HCT116 (cell line): Measurements from ENCODE around the gene BMX. TPM values are rescaled to one million over a fixed set of nuclear protein-coding genes. Genes with fewer than 3 reads are reported as not detected.

Experiments
- ATAC-seq: fragments of 200-7000 bp; cut with Tn5 transposase; 2 replicates; pipeline ENCODE4 v1.9.1; 2020; ENCODE audit warnings: mild to moderate bottlenecking, moderate library complexity
- BruUV-seq: library from RNA; stranded (reverse); fragments of 400-500 nt; replicated peaks from 2 replicates; lab custom pipeline; 2021; lab: Mats Ljungman, UMichigan
- CTCF ChIA-PET: fragments of 300-600 bp; sonication (Branson Sonifier 250); formaldehyde crosslinking; loops from one replicate; lab custom pipeline; 2021; ENCODE audit warnings: antibody characterized with exemption; lab: Charles Lee
- POLR2A ChIA-PET: fragments of 300-600, 350-600 bp; sonication (Branson Sonifier 250); formaldehyde crosslinking; loops from one replicate; lab custom pipeline; 2021; ENCODE audit warnings: antibody characterized with exemption; lab: Charles Lee
- RAD21 ChIA-PET, 2 experiments: fragments of 300-600 bp; sonication (Branson Sonifier 250); formaldehyde crosslinking; loops; one replicate each; lab custom pipeline; 2023; ENCODE audit warnings: low total read pairs in 2 of 2; ENCODE audit not compliant: uncharacterized antibody in 2 of 2, unreplicated experiment in 2 of 2, low non-redundant PET in 1 of 2; lab: Charles Lee
- DNase-seq: peaks from one replicate; pipeline ENCODE4 v3.0.0-alpha.2; 2010; ENCODE audit warnings: low read depth, low spot score
- H2AFZ ChIP-seq: fragments of 200-600 bp; shearing (Covaris generic), sonication (generic); 2 replicates; pipeline ENCODE4 v1.6.1; 2017; ENCODE audit warnings: low read depth, mixed run types, mixed read lengths, antibody characterized with exemption, low read length; ENCODE audit not compliant: poor library complexity, severe bottlenecking
- H3K27ac ChIP-seq: 2 replicates; pipeline ENCODE4 v1.5.1; 2012; ENCODE audit warnings: low read depth, low read length
- H3K27me3 ChIP-seq: fragments of 200-600 bp; sonication (generic); 2 replicates; pipeline ENCODE4 v1.6.1; 2016; ENCODE audit warnings: mixed run types, low read length, mixed read lengths; ENCODE audit not compliant: insufficient read depth
- H3K36me3 ChIP-seq, 2 experiments: fragments of 200-500 bp in 1 of 2; fragments of 200-600 bp in 1 of 2; sonication (Bioruptor generic) in 1 of 2; sonication (generic) in 1 of 2; 2 replicates each; pipeline versions ENCODE4 v1.5.1 to v1.6.1; 2014 to 2016; ENCODE audit warnings: low read length in 2 of 2, inconsistent platforms in 1 of 2, mixed read lengths in 1 of 2, mixed run types in 1 of 2; ENCODE audit not compliant: insufficient read depth in 2 of 2, control insufficient read depth in 1 of 2
- H3K4me1 ChIP-seq, 2 experiments: fragments of 200-600 bp in 1 of 2; sonication (generic) in 1 of 2; 2 replicates each; pipeline versions ENCODE4 v1.5.1 to v1.6.1; 2012 to 2017; ENCODE audit warnings: low read length in 2 of 2, inconsistent platforms in 1 of 2, mild to moderate bottlenecking in 1 of 2, mixed read lengths in 1 of 2, mixed run types in 1 of 2, moderate library complexity in 1 of 2; ENCODE audit not compliant: insufficient read depth in 2 of 2, control insufficient read depth in 1 of 2
- H3K4me2 ChIP-seq: fragments of 200-600 bp; sonication (generic); 2 replicates; pipeline ENCODE4 v1.6.1; 2017; ENCODE audit warnings: mixed run types, low read length, mixed read lengths
- H3K4me3 ChIP-seq, 2 experiments: fragments of 200-600 bp in 1 of 2; sonication (generic) in 1 of 2; replicated peaks in 1 of 2; 2 replicates each; pipeline ENCODE4 v1.5.1; 2011 to 2016; ENCODE audit warnings: low read length in 2 of 2, control low read depth in 1 of 2, low read depth in 1 of 2, mild to moderate bottlenecking in 1 of 2, mixed read lengths in 1 of 2, mixed run types in 1 of 2
- H3K79me2 ChIP-seq: fragments of 200-600 bp; sonication (generic); 2 replicates; pipeline ENCODE4 v1.6.1; 2017; ENCODE audit warnings: mild to moderate bottlenecking, mixed run types, low read length, moderate library complexity, mixed read lengths; ENCODE audit not compliant: insufficient read depth
- H3K9ac ChIP-seq: fragments of 200-600 bp; sonication (generic); 2 replicates; pipeline ENCODE4 v1.6.1; 2016; ENCODE audit warnings: low read length, mixed read lengths
- H3K9me2 ChIP-seq: fragments of 200-600 bp; sonication (generic), shearing (Covaris generic); 2 replicates; pipeline ENCODE4 v1.6.1; 2017; ENCODE audit warnings: mixed run types, mild to moderate bottlenecking, moderate library complexity; ENCODE audit not compliant: insufficient read depth
- H3K9me3 ChIP-seq, 2 experiments: fragments of 200-500 bp in 1 of 2; fragments of 200-600 bp in 1 of 2; sonication (Bioruptor generic) in 1 of 2; sonication (generic) in 1 of 2; 2 replicates each; pipeline ENCODE4 v1.6.1; 2014 to 2017; ENCODE audit warnings: low read length in 2 of 2, mixed read lengths in 2 of 2, inconsistent platforms in 1 of 2, low read depth in 1 of 2, mild to moderate bottlenecking in 1 of 2, mixed run types in 1 of 2, moderate library complexity in 1 of 2; ENCODE audit not compliant: control insufficient read depth in 1 of 2, insufficient read depth in 1 of 2
- H4K20me1 ChIP-seq: fragments of 200-600 bp; sonication (generic), shearing (Covaris generic); 2 replicates; pipeline ENCODE4 v1.6.1; 2017; ENCODE audit warnings: mixed run types, mild to moderate bottlenecking, moderate library complexity; ENCODE audit not compliant: insufficient read depth
- CBX3 ChIP-seq: IDR thresholded peaks from 2 replicates; pipeline ENCODE4 v1.6.1; 2012; ENCODE audit warnings: low read depth
- CTCF ChIP-seq, 3 experiments: fragments of 200-600 bp in 1 of 3; sonication (generic) in 1 of 3; IDR thresholded peaks in 2 of 3; conservative IDR thresholded peaks in 1 of 3; 2 replicates each; pipeline ENCODE4 v1.5.1; 2012 to 2017; ENCODE audit warnings: low read depth in 2 of 3, low read length in 2 of 3, antibody characterized with exemption in 1 of 3, borderline replicate concordance in 1 of 3, control low read depth in 1 of 3, mild to moderate bottlenecking in 1 of 3, mixed read lengths in 1 of 3, mixed run types in 1 of 3, moderate library complexity in 1 of 3; ENCODE audit not compliant: insufficient read depth in 1 of 3
- ELF1 ChIP-seq: IDR thresholded peaks from 2 replicates; pipeline ENCODE4 v1.6.1; 2012; ENCODE audit warnings: low read depth, borderline replicate concordance
- EZH2 ChIP-seq: fragments of 200-600 bp; sonication (generic); IDR thresholded peaks from 2 replicates; pipeline ENCODE4 v1.6.1; 2017; ENCODE audit warnings: antibody characterized with exemption, mixed run types
- FOSL1 ChIP-seq: IDR thresholded peaks from 2 replicates; pipeline ENCODE4 v1.6.1; 2012; ENCODE audit warnings: low read depth
- JUND ChIP-seq: IDR thresholded peaks from 2 replicates; pipeline ENCODE4 v1.6.1; 2012
- MAX ChIP-seq: IDR thresholded peaks from 2 replicates; pipeline ENCODE4 v1.6.1; 2012
- POLR2A ChIP-seq: IDR thresholded peaks from 2 replicates; pipeline ENCODE4 v1.7.0; 2011; ENCODE audit warnings: borderline replicate concordance; ENCODE audit not compliant: insufficient read depth, insufficient read length; ENCODE audit errors: extremely low read depth
- ZBTB33 ChIP-seq: IDR thresholded peaks from 2 replicates; pipeline ENCODE4 v1.6.1; 2011; ENCODE audit warnings: mild to moderate bottlenecking, low read length, moderate library complexity; ENCODE audit not compliant: insufficient replicate concordance; ENCODE audit errors: extremely low read depth
- intact Hi-C: fragments of 100-400 bp; cut with micrococcal nuclease; formaldehyde crosslinking; loops from 2 replicates; pipeline ENCODE4 v1.10.0; 2022
- total RNA-seq: library from RNA; stranded (reverse); gene quantifications from one replicate; pipeline ENCODE4 v1.2.1, GENCODE V29; 2021; ENCODE audit not compliant: unreplicated experiment

The BMX gene
- total RNA-seq, 1 experiment from 2014 or later, result not detected

- POLR2A ChIA-PET, result no interaction called here
- intact Hi-C loops, result no loop called here
- no peaks in the 10 kb centered on the region for H4K20me1 ChIP-seq
- no peaks in the 10 kb centered on the region for H3K79me2 ChIP-seq
- H3K27me3 ChIP-seq, result no peaks in the 10 kb centered on the region
- H3K27ac ChIP-seq, result no peak overlapping the region
- H3K9me2 ChIP-seq, result no peaks in the 10 kb centered on the region
- CTCF ChIA-PET, result no interaction called here
- RAD21 ChIA-PET, result no interaction called here
- H2AFZ ChIP-seq, result no peak overlapping the region
- H3K4me2 ChIP-seq, result no peak overlapping the region
- H3K9ac ChIP-seq, result no peak overlapping the region
- BruUV-seq, result no TSS peak
- TF ChIP-seq POLR2A (no peak), CTCF (IDR thresholded peaks at IDR 0.05 in 2 of 3, conservative IDR thresholded peaks at IDR 0.05 in 1 of 3; ENCODE audit: borderline replicate concordance in 1 of 3, insufficient read depth in 1 of 3, low read depth in 2 of 3, low read length in 2 of 3) (no peak), ELF1 (no peak), FOSL1 (no peak), EZH2 (no peak)
- TF ChIP-seq, all 23 proteins: peak for 0
- Histone ChIP-seq H3K9me3 (no peaks in the 10 kb centered on the region), H3K4me1 (no peaks in the 10 kb centered on the region), H3K4me3 (no peak overlapping the region), H3K36me3 (no peaks in the 10 kb centered on the region)
- DNase-seq (no peak), ATAC-seq (no peak)
Measured at GRCh38 chrX:15511563-15511962, 11.0 kb downstream of the BMX start.

GRCh38 chrX:15512401-15512965 is 11.9 kb downstream of the BMX start:
- no peaks in the 10 kb centered on the region for H3K27me3 ChIP-seq
- H3K9ac ChIP-seq, result no peak overlapping the region
- BruUV-seq, result no TSS peak
- no peak overlapping the region for H2AFZ ChIP-seq
- H3K27ac ChIP-seq, result no peak overlapping the region
- no peaks in the 10 kb centered on the region for H4K20me1 ChIP-seq
- DNase-seq, result no peak
- no peak for ATAC-seq
- H3K9me2 ChIP-seq, result no peaks in the 10 kb centered on the region
- RAD21 ChIA-PET, result no interaction called here
- no peaks in the 10 kb centered on the region for H3K9me3 ChIP-seq
- CTCF ChIA-PET, result no interaction called here
- POLR2A ChIA-PET, result no interaction called here
- no peak overlapping the region for H3K4me2 ChIP-seq
- H3K4me3 ChIP-seq, result no peak overlapping the region
- no peaks in the 10 kb centered on the region for H3K4me1 ChIP-seq
- H3K36me3 ChIP-seq, result no peaks in the 10 kb centered on the region
- H3K79me2 ChIP-seq, result no peaks in the 10 kb centered on the region
- intact Hi-C loops, result no loop called here
- no peak for TF ChIP-seq CTCF (IDR thresholded peaks at IDR 0.05 in 2 of 3, conservative IDR thresholded peaks at IDR 0.05 in 1 of 3; ENCODE audit: borderline replicate concordance in 1 of 3, insufficient read depth in 1 of 3, low read depth in 2 of 3, low read length in 2 of 3)
- TF ChIP-seq FOSL1, result no peak
- TF ChIP-seq CBX3, result no peak
- TF ChIP-seq MAX, result no peak
- no peak for TF ChIP-seq JUND
- TF ChIP-seq ZBTB33, result no peak
